AG04449 (cell line): Measurements from ENCODE around the gene DIPK2B.

Experiments used
- CTCF ChIA-PET: fragments of 350-600 bp; formaldehyde crosslinking; extraction: SDS; loops from one replicate; lab custom pipeline; 2021; ENCODE audit warnings: antibody characterized with exemption; lab: Yijun Ruan, JAX
- POLR2A ChIA-PET: fragments of 400-600, 350-600 bp; formaldehyde crosslinking; extraction: SDS; loops from one replicate; lab custom pipeline; 2020; ENCODE audit warnings: antibody characterized with exemption, inconsistent platforms; lab: Yijun Ruan, JAX
- DNase-seq: peaks from one replicate; pipeline ENCODE4 v3.0.0-alpha.2; 2010; ENCODE audit warnings: low read depth, low spot score
- H3K4me3 ChIP-seq: 2 replicates; pipeline ENCODE4 v1.5.1; 2011; ENCODE audit warnings: low read depth, mild to moderate bottlenecking, control low read depth, low read length
- TF ChIP-seq, protein P1 (sequence below): IDR thresholded peaks from one replicate; pipeline ENCODE4 v1.5.1; 2011; ENCODE audit warnings: mild to moderate bottlenecking, moderate library complexity, low read length, control low read depth, inconsistent platforms; ENCODE audit not compliant: insufficient read depth; ENCODE audit errors: missing control alignments

The DIPK2B gene

DNA sequence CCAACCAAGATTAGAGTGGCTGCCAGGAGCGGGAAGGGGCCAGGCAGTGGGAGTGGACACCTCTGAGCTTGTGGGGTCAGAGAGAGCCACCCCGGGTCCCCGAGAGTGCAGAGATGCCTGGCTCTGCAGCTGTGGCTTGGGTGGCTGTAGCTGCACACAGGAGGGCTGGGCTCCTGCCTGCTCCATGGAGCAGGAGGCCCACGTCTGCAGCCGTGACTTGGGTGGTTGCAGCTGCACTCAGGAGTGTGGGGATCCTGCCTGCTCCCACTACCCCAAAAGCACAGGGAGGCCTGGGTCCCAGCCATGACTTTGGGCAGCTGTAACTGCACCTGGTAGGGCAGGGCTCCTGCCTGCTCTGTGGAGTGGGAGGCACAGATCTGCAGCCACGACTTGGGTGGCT lies 28.7 kb upstream of the DIPK2B start:
- ChIA-PET CTCF (no interaction called here), POLR2A (no interaction called here)
- DNase-seq, result no peak

DNA sequence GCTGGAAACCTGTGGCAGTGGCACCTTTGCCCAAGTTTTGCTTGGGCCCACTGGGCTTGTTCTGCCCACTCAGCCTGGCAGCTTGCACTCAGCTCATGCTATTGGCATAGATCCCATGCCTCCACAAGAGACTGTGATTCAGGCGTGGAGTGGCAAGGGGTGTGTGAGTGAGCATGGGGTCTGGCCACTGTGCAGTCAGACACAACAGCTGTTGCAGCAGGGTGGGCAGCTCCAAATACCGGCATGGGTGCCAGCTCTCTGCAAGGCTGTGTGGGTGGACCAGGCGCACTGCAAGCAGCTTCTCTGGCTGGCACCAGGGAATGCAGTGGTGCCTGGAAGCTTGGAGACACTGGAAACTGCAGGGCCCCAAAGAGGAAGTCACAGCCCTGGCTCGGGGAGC lies 27.4 kb upstream of the DIPK2B start:
- CTCF ChIA-PET, result no interaction called here
- POLR2A ChIA-PET, result no interaction called here
- TF ChIP-seq, protein P1, sequence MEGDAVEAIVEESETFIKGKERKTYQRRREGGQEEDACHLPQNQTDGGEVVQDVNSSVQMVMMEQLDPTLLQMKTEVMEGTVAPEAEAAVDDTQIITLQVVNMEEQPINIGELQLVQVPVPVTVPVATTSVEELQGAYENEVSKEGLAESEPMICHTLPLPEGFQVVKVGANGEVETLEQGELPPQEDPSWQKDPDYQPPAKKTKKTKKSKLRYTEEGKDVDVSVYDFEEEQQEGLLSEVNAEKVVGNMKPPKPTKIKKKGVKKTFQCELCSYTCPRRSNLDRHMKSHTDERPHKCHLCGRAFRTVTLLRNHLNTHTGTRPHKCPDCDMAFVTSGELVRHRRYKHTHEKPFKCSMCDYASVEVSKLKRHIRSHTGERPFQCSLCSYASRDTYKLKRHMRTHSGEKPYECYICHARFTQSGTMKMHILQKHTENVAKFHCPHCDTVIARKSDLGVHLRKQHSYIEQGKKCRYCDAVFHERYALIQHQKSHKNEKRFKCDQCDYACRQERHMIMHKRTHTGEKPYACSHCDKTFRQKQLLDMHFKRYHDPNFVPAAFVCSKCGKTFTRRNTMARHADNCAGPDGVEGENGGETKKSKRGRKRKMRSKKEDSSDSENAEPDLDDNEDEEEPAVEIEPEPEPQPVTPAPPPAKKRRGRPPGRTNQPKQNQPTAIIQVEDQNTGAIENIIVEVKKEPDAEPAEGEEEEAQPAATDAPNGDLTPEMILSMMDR, result no peak
- no peak for DNase-seq
- no peak overlapping the region for H3K4me3 ChIP-seq

More for the DNA sequence above, 28.7 kb upstream of the DIPK2B start:
- no peak overlapping the region for H3K4me3 ChIP-seq
- TF ChIP-seq, protein P1, result no peak

DNA sequence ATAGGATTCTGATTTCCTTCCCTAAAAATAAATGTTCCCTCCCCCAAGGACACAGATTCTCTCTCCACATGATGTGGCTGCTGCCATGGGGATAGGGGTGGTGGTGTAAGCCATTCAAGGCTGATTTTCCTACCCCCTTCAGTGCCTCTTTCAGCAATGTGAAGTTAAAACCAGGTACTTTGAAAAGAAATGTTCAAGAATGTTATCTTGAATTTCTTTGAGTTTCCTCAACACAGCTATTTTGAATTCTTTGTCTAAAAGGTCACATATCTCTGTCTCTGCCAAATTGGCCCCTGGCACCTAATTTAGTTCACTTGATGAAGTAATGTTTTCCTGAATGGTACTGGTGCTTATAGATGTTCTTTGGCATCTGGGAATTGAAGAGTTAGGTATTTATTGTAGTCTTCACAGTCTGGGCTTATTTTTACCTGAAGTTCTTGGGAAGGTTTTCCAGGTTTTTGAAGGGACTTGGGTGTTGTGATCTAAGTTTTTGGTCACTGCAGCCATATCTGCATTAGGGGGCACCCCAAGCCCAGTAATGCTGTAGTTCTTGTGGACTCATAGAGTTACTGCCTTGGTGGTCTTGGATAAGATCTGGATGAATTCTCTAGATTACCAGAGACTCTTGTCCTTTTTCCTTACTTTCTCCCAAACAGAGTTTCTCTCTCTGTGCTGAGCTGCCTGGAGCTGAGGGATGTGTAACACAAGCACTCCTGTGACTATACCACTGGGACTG lies 7.6 kb upstream of the DIPK2B start:
- no peak for DNase-seq
- TF ChIP-seq, protein P1, result no peak
- CTCF ChIA-PET, result interaction anchor here (0.6 to 2.4 kb wide), 2 partner anchors 21 to 631 kb away, joined by 3 to 5 read pairs; no protein-coding TSS in a partner anchor
- POLR2A ChIA-PET, result no interaction called here
- H3K4me3 ChIP-seq, result no peak overlapping the region

DNA sequence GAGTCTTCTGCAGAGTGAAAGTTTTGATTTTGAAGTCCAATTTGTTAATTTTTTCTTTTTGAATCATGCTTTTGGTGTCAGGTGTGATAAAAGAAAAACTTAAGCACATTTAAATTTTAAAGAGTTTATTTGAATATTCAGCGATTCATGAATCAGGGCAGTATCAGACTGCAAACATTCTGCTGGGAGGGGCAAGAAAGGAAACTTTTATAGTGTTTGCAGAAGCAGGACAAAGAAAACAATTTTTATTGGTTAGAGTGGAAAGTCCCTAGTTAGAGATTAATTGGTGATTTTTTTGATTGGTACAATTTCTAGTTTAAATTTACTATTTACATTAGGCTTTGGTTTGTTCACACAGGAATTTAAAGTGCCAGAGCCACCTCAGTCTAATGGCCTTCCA lies 1.5 kb upstream of the DIPK2B start:
- ChIA-PET CTCF (no interaction called here), POLR2A (no interaction called here)
- TF ChIP-seq, protein P1, result no peak
- H3K4me3 ChIP-seq, result no peak overlapping the region
- DNase-seq, result no peak

DNA sequence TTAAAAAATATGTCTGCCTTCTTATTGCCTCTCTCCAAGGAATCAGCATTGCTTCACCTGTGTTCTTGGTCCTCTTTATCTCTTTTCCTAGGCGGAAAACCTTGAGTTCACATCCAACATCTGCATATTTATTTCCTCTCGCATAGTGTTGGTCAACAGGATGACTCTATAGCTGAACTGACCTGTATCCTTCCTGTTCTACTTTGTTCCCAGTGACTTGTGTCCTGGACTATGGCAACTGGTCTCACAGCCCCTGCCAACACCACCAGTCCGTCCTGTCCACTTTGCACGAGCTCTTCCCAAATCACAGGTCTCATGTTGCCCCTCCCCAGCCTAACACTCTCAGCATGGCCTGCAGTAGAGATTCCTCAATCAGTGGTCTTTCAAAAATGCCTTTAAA lies 2.0 kb downstream of the DIPK2B start:
- POLR2A ChIA-PET, result no interaction called here
- CTCF ChIA-PET, result interaction anchor here (6.6 kb wide), 1 partner anchor 11 kb away, joined by 37 read pairs; no protein-coding TSS in a partner anchor
- DNase-seq, result no peak

DNA sequence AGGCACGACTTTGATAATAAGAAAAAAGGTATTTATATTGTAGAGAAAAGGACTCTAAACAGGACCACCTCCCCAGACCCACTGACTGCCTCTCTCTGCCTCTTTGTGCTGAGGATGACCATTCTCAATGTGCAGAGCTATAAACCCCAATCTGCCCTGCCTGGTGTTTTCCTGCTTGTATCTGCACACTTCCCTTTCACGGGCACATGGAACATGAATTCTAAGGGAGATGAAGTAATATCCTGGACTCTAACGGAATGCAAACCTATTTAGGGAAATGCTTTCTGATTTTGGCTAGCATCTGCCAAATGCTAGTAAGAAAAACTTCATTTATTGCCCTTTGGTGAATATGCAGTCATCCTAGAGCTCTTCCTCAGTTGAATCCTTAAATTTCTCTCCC lies 2.4 kb downstream of the DIPK2B start:
- ChIA-PET POLR2A (no interaction called here), CTCF (interaction anchor here (6.6 kb wide), 1 partner anchor 11 kb away, joined by 37 read pairs; no protein-coding TSS in a partner anchor)
- TF ChIP-seq, protein P1, result no peak

More for the DNA sequence above, 2.0 kb downstream of the DIPK2B start:
- TF ChIP-seq, protein P1, result no peak
- no peak overlapping the region for H3K4me3 ChIP-seq

More for the DNA sequence above, 2.4 kb downstream of the DIPK2B start:
- H3K4me3 ChIP-seq, result no peak overlapping the region
- no peak for DNase-seq
